GM21423 (cell line): ENCODE data around the gene USP25.

ENCODE experiments used
- ATAC-seq: cut with Tn5 transposase; IDR thresholded peaks from one replicate; pipeline ENCODE4 v1.9.1; 2021; ENCODE audit warnings: mild to moderate bottlenecking, moderate library complexity; ENCODE audit not compliant: unreplicated experiment

Gene USP25

GRCh38 chr21:15850645-15851044 is 120.9 kb downstream of the USP25 start:
- ATAC-seq: no peak

- no peak for ATAC-seq
Observed at GRCh38 chr21:15852146-15852545, 122.4 kb downstream of the USP25 start.

- ATAC-seq: no peak
Observed at GRCh38 chr21:15853126-15853525, 123.3 kb downstream of the USP25 start.

GRCh38 chr21:15856813-15857212 is 127.0 kb downstream of the USP25 start:
- ATAC-seq: no peak

- ATAC-seq: no peak
Observed at GRCh38 chr21:15857740-15858139, 128.0 kb downstream of the USP25 start.

GRCh38 chr21:15860541-15860940 is 130.8 kb downstream of the USP25 start:
- ATAC-seq: no peak

GRCh38 chr21:15868940-15869339 is 139.2 kb downstream of the USP25 start:
- no peak for ATAC-seq

- peak; percentile 63 for ATAC-seq
Observed at GRCh38 chr21:15870819-15871218, 141.0 kb downstream of the USP25 start.

- no peak for ATAC-seq
Observed at GRCh38 chr21:15872236-15872635, 142.5 kb downstream of the USP25 start.

- ATAC-seq: no peak
Observed at GRCh38 chr21:15874615-15875014, 144.8 kb downstream of the USP25 start.

- no peak for ATAC-seq
Observed at GRCh38 chr21:15875286-15875685, 145.5 kb downstream of the USP25 start.

GRCh38 chr21:15893902-15894301 is 164.1 kb downstream of the USP25 start:
- ATAC-seq: no peak

- no peak for ATAC-seq
Observed at GRCh38 chr21:15894596-15894995, 164.8 kb downstream of the USP25 start.

GRCh38 chr21:15895142-15896106 is 165.6 kb downstream of the USP25 start:
- no peak for ATAC-seq

- ATAC-seq: no peak
Observed at GRCh38 chr21:15896501-15896900, 166.7 kb downstream of the USP25 start.

GRCh38 chr21:15904389-15904788 is 174.6 kb downstream of the USP25 start:
- ATAC-seq: no peak

- no peak for ATAC-seq
Observed at GRCh38 chr21:15908187-15908586, 178.4 kb downstream of the USP25 start.

GRCh38 chr21:15928196-15928595 is 198.4 kb downstream of the USP25 start:
- ATAC-seq: no peak

GRCh38 chr21:15928686-15929425 is 199.1 kb downstream of the USP25 start:
- ATAC-seq: no peak

- no peak for ATAC-seq
Observed at GRCh38 chr21:15929536-15929935, 199.8 kb downstream of the USP25 start.
